ENCODE measurements around the gene COX6B2.
A peak's percentile ranks its signal among the peaks of the same experiment; 100 is the strongest.

Gene COX6B2

DNA sequence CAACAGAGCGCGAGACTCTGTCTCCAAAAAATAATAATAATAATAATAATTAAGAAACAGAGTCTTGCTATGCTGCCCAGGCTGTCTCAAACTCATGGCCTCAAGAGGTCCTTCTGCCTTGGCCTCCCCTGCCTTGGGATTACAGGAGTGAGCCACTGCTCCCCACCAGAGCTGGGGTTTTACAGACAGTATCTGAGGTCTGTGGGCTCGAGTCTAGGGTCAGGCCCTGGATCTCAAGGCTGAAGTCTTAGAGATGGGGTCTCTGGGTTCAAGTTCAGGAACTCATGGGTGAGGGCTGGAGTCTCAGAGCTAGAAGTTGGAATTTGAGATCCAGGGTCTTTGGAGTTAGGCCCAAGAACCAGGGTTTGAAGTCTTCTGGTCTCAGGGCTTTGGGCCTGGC is 12.3 kb upstream of the COX6B2 start:
- DNase-seq (ENCODE audit: low read depth, low spot score) = no peak
- no peak overlapping the region for H3K4me3 ChIP-seq (ENCODE audit: low read length)

DNA sequence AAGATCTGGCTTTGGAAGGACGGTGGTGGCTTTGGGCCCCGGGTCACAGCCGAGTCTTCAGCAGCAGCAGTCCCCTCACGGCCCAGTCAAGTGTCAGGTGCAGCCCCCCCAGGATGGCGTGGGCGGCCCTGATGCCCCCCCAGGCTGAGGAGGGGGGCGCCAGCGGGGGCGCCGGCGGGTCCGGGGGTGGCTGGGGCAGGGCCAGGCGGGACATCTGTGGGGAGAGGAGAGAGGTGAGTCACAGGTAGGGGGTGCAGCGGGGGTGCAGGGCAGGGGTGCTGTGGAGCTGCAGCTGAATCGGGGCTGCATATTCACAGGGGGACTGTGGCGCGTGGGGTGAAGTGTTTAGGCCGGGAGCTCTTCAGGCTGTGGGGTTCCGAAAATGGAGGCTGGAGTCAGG is 11.4 kb upstream of the COX6B2 start:
- no peak overlapping the region for H3K4me3 ChIP-seq (ENCODE audit: low read length)

GRCh38 chr19:55365245-55365644 is 10.7 kb upstream of the COX6B2 start:
- no peak overlapping the region for H3K4me3 ChIP-seq (ENCODE audit: low read length)
- no peak for DNase-seq (ENCODE audit: low read depth, low spot score)

More for the DNA sequence above, 11.4 kb upstream of the COX6B2 start:
- no peak for DNase-seq (ENCODE audit: low read depth, low spot score)

GRCh38 chr19:55362990-55363716 is 8.6 kb upstream of the COX6B2 start, which contains the start of gene GARIN5B:
TSS of gene GARIN5B (minus strand) at chr19:55363260. CDS start at chr19:55363066, 194 bp downstream.
- H3K4me3 ChIP-seq (ENCODE audit: low read length) = no peak within 1 kb of the TSS
- DNase-seq (ENCODE audit: low read depth, low spot score) = no peak

GRCh38 chr19:55362174-55362989 is 7.9 kb upstream of the COX6B2 start:
- DNase-seq (ENCODE audit: low read depth, low spot score) = no peak
- H3K4me3 ChIP-seq (ENCODE audit: low read length) = no peak overlapping the region

GRCh38 chr19:55360902-55361301 is 6.4 kb upstream of the COX6B2 start:
- no peak overlapping the region for H3K4me3 ChIP-seq (ENCODE audit: low read length)
- no peak for DNase-seq (ENCODE audit: low read depth, low spot score)

GRCh38 chr19:55358943-55359908 is 4.7 kb upstream of the COX6B2 start:
- DNase-seq (ENCODE audit: low read depth, low spot score) = no peak
- H3K4me3 ChIP-seq (ENCODE audit: low read length) = no peak overlapping the region

DNA sequence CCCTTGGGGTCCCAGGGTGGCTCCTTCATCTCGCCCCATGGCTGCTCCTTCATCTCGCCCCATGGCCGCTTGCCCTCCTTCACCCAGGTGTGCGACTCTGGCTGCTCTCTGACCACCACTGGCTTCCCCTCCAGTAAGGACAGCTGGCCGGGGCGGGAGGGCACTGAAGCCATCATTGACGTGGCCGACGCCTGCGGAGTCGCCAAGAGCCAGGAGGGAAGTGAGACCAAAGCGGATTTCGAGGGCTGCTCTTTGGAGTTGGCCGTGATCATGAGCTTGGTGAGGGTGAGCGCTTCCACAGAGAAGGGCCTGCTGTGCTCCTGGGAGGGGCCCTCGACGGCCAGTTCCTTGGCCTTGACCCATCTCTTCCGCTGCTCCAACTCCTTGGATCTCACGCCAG is 4.0 kb upstream of the COX6B2 start:
- no peak for DNase-seq (ENCODE audit: low read depth, low spot score)
- H3K4me3 ChIP-seq (ENCODE audit: low read length) = no peak overlapping the region

GRCh38 chr19:55355213-55355821 is 798 bp upstream of the COX6B2 start:
- no peak overlapping the region for H3K4me3 ChIP-seq (ENCODE audit: low read length)
- no peak for DNase-seq (ENCODE audit: low read depth, low spot score)

DNA sequence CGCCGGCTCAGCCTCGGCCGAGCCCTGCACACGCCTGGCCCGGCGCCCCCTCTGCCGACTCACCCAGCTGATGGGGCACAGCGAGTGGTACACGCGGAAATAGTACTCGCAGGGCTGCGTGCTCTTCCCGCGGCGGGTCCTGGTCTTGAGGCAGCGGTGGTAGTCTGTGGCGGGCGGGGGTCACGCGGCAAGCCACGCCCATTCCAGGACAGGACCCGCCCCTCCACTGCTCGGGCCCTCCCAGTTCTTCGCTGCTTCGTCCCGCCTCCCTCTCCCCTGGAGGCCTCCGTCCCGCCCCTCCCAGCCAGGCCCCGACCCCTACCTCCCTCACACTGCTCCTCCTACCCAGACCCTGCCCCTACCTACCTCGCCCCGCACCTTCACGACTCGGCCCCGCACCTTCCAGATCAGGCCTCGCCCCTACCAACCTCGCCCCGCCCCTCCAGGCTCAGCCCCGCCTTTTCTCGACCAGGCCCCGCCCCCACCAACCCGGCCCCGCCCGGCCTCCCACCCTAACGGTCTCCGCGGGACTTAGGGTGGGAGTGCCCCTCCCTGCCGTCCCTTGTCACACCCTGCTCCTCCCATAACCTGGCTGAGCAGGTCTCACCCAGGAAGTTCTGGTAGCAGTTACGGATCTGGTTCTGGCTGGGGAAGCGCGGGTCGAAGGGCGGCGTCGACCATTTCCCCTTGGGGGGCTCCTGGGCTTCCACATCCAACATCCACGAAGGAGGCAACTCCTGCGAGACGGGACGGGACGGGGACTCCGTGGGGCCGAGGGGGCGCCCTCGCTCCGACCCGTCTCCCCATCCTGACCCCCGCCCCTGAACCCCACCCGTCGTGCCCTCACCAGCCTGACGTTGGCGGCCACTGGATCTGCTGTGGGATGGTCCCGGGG is 469 bp downstream of the COX6B2 start:
- no peak for DNase-seq (ENCODE audit: low read depth, low spot score)
- H3K4me3 ChIP-seq (ENCODE audit: low read length) = peak overlapping the region; percentile 34

- peak overlapping the region; percentile 34 for H3K4me3 ChIP-seq (ENCODE audit: low read length)
- DNase-seq (ENCODE audit: low read depth, low spot score) = no peak
Observed at GRCh38 chr19:55353356-55353802, 1.1 kb downstream of the COX6B2 start.

GRCh38 chr19:55352549-55353145 is 1.9 kb downstream of the COX6B2 start:
- H3K4me3 ChIP-seq (ENCODE audit: low read length) = no peak overlapping the region
- DNase-seq (ENCODE audit: low read depth, low spot score) = no peak

- H3K4me3 ChIP-seq (ENCODE audit: low read length) = no peak overlapping the region
- DNase-seq (ENCODE audit: low read depth, low spot score) = no peak
Observed at GRCh38 chr19:55352040-55352439, 2.5 kb downstream of the COX6B2 start.

DNA sequence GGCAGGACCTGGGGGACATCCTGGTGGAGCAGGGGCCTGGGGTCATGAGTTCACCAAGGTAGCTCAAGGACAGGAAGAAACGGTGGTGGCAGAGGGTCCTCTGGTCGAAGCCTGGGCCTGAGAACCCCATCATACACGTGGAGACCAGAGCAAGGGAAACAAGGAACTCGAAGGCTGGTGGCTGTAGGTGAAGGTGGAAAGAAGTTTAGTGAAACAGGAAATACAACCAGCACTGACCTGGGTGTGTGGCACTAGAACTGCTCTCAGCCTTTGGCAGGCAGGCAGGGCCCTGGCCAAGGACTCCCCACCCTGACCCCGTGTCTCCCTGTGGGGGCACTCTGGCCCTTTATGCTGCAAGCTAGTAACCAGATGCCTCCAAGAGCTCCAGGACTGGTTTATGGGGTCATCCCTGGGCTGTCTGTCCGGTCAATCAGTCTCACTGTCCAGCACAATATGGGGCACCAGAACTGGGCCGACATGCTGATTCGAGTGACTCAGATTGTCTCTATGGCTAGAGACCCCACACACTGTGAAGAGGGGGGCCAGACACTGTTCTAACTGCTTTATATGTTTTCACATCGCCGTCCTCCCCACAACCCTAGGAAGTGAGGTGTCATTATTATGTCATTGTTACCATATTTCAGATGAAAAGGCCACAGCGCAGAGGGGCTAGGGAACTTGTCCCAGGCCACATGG is 3.8 kb downstream of the COX6B2 start:
- DNase-seq (ENCODE audit: low read depth, low spot score) = no peak
- H3K4me3 ChIP-seq (ENCODE audit: low read length) = no peak overlapping the region

DNA sequence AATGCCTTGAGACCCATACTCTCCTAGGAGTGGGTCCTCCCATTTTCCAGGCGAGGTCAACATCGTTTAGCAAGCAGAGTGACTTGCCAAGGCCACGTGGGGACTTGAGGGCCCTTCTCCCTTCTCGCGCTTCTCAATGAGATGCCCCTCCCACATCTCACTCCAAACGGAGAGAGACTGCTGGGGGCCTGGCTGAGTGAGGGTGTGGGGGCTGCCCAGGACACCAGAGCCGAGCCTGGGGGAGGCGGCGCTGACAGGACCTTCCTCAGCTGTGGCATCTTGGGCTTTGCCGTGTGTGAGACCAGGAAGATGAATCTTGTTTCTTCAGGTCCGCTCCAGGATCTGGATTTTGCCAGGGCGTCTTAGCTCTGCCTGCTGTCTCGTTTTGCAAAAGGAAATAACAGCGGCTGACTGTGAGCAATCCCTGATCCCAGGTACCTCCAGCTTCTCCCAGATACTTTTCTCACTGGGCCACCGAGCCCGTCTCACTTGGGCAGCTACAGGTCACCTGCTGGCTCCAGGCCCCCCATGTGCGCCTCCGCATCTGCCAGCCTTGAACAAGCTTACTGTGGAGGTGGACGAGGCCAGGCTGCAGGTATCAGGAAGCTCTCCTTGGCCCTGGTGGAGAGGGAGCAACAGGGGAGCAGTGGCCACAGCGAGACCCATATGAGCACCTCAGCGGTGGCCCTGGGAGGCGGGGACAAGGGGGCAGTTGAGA is 6.0 kb downstream of the COX6B2 start:
- no peak overlapping the region for H3K4me3 ChIP-seq (ENCODE audit: low read length)
- DNase-seq (ENCODE audit: low read depth, low spot score) = no peak

GRCh38 chr19:55347442-55348009 is 7.0 kb downstream of the COX6B2 start:
- DNase-seq (ENCODE audit: low read depth, low spot score) = no peak

More at GRCh38 chr19:55347442-55348009, 7.0 kb downstream of the COX6B2 start:
- no peak overlapping the region for H3K4me3 ChIP-seq (ENCODE audit: low read length)
